PFSK-1 (cell line): ENCODE data around the gene PLEKHA5.

Experiments used
- POLR2AphosphoS5 ChIP-seq: IDR thresholded peaks from 2 replicates; pipeline ENCODE4 v1.6.1; 2012; ENCODE audit warnings: low read depth, mild to moderate bottlenecking, control low read depth, low read length, moderate library complexity
- SIN3A ChIP-seq: IDR thresholded peaks from 2 replicates; pipeline ENCODE4 v1.6.1; 2012; ENCODE audit warnings: mild to moderate bottlenecking, low read length, moderate library complexity, borderline replicate concordance; ENCODE audit not compliant: insufficient read depth
- TAF1 ChIP-seq: IDR thresholded peaks from 2 replicates; pipeline ENCODE4 v1.6.1; 2012; ENCODE audit warnings: low read length, control low read depth, borderline replicate concordance; ENCODE audit not compliant: insufficient read depth
- TF ChIP-seq, protein P1 (sequence below), 2 experiments: IDR thresholded peaks; 2 replicates each; pipeline versions ENCODE4 v1.6.1 to v1.8.0; 2011 to 2012; ENCODE audit warnings: low read depth in 2 of 2, low read length in 2 of 2, control low read depth in 1 of 2, inconsistent platforms in 1 of 2, mild to moderate bottlenecking in 1 of 2, moderate library complexity in 1 of 2; ENCODE audit not compliant: insufficient read depth in 1 of 2

DNA sequence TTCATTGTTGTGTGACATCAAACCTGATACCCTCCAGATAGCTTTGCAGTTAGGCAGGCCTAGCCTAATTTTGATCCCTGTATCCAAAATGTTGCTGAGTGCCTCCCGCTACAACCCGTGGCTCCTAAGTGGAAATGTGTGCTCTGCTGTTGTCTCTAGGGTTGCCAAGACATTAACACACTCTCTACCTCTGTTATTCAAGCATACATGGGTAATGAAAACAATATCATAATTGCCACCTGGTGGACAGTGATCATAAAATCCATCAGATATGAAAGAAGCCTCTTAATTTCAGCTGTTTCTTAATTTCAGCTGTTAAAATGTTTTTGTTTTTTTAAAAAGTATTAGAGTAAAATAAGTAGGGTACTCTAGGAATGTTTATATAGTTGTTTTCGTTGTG lies 93.5 kb downstream of the PLEKHA5 start:
- TF ChIP-seq SIN3A = no peak
- no peak for TF ChIP-seq POLR2AphosphoS5
- TF ChIP-seq, protein P1, sequence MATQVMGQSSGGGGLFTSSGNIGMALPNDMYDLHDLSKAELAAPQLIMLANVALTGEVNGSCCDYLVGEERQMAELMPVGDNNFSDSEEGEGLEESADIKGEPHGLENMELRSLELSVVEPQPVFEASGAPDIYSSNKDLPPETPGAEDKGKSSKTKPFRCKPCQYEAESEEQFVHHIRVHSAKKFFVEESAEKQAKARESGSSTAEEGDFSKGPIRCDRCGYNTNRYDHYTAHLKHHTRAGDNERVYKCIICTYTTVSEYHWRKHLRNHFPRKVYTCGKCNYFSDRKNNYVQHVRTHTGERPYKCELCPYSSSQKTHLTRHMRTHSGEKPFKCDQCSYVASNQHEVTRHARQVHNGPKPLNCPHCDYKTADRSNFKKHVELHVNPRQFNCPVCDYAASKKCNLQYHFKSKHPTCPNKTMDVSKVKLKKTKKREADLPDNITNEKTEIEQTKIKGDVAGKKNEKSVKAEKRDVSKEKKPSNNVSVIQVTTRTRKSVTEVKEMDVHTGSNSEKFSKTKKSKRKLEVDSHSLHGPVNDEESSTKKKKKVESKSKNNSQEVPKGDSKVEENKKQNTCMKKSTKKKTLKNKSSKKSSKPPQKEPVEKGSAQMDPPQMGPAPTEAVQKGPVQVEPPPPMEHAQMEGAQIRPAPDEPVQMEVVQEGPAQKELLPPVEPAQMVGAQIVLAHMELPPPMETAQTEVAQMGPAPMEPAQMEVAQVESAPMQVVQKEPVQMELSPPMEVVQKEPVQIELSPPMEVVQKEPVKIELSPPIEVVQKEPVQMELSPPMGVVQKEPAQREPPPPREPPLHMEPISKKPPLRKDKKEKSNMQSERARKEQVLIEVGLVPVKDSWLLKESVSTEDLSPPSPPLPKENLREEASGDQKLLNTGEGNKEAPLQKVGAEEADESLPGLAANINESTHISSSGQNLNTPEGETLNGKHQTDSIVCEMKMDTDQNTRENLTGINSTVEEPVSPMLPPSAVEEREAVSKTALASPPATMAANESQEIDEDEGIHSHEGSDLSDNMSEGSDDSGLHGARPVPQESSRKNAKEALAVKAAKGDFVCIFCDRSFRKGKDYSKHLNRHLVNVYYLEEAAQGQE (IDR thresholded peaks at IDR 0.05; ENCODE audit: insufficient read depth in 1 of 2, low read depth in 2 of 2, low read length in 2 of 2) = no peak
- no peak for TF ChIP-seq TAF1
